HG03039 (cell line): ENCODE measurements around the gene CA11.
A peak's percentile ranks its signal among the peaks of the same experiment; 100 is the strongest.
"Not testable (repeated sequence)": the region's sequence is repeated elsewhere in the genome, so short reads cannot be mapped to it uniquely, and the experiment has no call there.

Experiments
- ATAC-seq: cut with Tn5 transposase; IDR thresholded peaks from one replicate; pipeline ENCODE4 v1.9.1; 2021; ENCODE audit warnings: mild to moderate bottlenecking, moderate library complexity; ENCODE audit not compliant: unreplicated experiment

The CA11 gene

DNA sequence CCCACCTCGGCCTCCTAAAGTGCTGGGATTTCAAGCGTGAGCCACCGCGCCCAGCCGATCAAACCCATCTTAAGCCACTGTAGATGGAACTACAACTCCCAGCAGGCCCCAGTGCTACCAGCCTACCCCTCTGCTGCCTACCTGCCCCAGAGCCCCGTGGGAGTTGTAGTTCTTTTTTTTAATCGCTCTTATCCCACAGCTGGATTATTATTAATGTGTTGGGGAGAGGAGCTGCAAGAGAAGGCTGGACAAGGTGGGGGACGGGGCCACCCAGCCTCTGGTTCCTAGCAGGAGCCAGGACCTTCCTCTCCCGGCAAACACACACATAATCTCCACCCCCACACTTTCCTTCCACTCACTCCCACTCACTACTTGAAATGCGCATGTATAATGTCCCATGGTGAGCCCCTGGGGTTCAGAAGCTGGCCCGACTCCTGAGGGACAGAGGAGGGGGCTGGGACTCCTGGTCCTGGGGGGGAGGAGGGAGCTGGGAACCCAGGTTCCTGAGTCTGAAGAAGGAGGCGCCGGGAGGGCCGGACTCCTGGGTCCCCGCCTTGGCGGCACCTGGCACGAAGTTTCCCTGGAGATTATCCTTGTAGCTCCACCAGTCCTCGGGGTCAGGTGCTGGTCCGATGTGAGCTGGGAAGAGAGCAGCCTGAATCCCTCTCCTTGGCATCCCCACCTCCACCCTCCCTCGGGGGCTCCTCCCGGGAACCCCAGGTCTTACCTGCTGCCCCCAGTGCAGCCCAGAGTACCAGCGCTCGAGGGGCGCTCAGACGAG lies 958 bp downstream of the CA11 start:
- no peak for ATAC-seq

GRCh38 chr19:48644355-48644754 lies 1.6 kb downstream of the CA11 start:
- ATAC-seq = no peak

GRCh38 chr19:48642862-48643261 lies 3.1 kb downstream of the CA11 start:
- ATAC-seq = no peak

DNA sequence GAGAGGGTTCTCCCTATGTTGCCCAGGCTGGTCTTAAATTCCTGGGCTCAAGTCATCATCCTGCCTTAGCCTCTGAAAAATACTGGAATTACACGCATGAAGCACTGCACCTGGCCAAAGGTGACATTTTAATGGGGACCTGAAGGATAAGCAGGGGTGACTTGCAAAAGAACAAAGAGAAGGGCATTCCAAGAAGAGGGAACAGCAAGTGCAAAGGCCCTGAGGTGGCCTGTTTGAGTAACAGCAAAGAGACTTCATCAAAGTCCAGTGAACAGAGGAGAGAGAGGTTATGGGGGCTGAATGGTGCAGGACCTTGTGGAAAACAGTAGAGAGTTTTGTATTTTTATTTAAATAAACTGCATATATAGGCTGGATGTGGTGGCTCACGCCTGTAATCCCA lies 4.1 kb downstream of the CA11 start:
- no peak for ATAC-seq

DNA sequence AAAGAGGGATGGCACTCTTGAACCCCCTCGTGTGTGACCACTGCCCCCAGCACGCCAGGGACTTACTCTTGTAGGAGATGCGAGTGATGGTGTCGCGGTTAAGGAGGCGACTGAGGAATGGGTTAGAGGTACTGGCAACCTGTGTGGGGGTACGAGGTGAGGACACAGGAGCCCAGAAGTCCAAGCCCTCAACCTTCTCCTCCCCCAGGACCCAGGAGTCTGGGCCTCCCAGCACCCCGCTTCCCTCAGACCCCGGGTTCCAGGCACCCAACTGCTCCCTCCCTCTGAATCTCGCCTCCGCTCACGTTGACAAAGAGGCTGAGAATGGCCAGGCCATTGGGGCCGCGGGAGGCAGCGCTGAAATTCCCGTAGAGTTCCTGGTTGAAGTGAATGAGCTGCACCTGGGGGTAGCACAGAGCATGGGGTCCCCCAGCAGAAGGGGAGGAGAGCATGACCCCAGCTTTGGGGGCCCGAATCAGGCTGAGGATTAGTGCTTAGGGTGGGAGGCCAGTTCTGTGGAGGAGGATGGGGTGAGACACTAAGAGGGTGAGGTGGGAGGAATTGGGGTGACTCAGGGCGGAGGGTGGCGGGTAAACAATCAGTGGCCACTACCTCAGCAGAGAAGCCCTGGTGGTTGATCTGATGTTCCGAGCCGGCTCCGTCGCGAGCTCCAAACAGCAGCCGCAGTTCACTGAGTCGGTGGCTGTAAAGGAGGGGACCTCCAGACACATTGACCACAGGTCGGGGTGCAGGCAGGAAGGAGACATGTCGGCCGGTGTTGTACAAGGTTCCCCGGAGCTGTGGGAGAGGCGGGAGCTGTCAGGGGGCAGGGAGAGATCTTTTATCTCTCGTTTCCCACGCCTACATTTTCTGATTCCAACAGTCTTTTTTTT lies 6.3 kb downstream of the CA11 start:
- no peak for ATAC-seq

DNA sequence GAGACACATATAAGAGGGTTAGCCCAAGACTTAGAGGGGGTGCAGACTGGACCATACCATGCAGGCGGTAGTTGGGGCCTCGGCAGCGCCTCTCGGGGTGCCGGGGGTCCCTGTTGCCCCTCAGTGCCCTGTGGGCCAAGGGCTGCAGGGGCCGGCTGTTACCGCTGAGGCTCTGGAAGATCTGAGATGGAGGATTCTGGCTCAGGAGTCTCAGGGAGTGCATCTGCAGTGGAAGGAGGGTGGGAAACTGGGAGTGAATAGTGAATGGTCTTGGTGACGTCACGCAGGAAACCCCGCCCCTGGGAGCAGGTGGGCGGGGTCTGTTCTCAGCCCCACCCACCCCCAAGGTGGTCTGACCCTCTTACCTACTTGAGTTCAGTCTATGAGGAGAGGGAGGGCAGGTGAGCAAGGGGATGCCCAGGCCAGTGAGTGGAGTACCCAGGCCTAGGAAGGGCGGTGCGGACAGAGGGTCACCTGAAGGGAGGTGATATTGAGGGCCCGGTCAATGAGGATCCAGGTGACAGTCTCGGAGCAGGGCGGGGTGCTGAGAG lies 7.1 kb downstream of the CA11 start:
- ATAC-seq = no peak

- ATAC-seq = peak; percentile 5
Observed at GRCh38 chr19:48637948-48638830, 7.8 kb downstream of the CA11 start.

- peak; percentile 66 for ATAC-seq
Observed at GRCh38 chr19:48637449-48637947, 8.5 kb downstream of the CA11 start.

DNA sequence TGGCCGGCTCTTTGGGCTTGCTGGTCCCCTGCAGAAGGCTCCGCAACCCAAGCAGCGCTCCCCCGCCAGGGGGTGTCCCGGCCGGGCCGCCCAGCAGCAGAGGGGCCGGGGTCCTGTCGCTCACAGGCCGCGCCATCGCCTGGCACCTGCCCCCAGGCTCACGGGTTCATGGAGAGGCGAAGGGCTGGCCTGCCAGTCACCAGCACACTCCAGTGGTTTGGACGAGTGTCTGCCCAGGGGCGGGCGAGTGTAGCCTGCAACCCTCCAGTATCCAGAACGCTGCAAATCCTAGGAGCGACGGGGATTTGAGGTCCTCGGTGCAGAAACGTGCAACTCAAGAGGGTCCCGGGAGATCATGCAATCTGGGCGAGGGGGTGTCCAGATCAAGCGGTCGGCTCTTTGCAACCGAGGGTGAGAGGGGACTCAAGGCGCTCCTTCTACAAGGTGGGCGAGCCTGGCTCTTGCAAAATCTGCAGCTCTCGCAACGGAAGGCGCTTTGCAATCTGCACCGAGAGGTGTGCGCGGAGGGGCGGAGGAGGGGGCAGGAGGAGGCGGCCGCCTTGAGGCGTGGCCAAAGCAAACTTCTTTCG lies 9.0 kb downstream of the CA11 start, which contains the start of gene DBP:
TSS of gene DBP (minus strand) at position 521 of the 590 bp plus-strand sequence. CDS start at position 136, 385 bp downstream.
- no peak for ATAC-seq

DNA sequence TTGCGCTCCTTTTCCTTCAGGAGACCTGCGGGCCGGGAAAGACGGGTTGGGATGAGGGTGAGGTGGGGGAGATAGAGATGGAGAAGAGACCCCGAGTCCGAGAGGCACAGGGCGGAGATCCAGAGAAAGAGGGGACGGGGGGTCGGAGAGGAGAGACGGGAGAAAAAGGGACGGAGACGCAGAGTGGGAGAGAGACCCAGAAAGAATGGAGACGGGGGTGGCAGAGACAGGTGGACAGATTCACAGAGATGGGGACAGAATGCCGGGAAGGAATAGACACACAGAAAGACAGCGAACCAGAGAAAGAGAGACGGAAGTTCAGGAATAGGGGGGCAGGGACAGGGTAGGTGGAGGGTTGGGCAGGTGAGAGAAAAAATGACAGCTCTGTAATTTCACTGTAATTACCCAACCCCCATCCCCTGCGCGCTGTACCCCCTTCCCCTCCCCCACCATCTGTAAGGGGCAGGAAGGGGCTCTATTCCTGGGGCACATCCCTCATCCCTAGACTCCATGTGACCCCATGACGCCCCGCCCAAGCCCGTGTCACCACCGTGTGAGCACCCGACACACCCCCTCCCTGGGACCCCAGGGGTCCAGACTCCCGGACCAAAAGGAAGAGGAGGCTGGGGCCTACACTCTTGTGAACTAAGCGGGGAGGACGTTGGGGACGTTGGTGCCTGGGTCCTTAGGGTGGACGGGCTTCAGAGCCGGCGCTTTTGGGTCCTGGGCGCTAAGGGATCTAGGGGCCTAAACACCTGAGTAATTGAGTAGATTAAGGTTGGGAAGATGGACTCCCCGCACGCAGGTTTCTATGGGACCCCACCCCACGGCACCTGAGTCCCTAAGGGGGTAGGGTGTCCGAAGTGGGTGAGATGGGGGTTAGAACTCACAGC lies 9.8 kb downstream of the CA11 start:
- ATAC-seq = no peak

- no peak for ATAC-seq
Observed at GRCh38 chr19:48635263-48635965, 10.6 kb downstream of the CA11 start.

DNA sequence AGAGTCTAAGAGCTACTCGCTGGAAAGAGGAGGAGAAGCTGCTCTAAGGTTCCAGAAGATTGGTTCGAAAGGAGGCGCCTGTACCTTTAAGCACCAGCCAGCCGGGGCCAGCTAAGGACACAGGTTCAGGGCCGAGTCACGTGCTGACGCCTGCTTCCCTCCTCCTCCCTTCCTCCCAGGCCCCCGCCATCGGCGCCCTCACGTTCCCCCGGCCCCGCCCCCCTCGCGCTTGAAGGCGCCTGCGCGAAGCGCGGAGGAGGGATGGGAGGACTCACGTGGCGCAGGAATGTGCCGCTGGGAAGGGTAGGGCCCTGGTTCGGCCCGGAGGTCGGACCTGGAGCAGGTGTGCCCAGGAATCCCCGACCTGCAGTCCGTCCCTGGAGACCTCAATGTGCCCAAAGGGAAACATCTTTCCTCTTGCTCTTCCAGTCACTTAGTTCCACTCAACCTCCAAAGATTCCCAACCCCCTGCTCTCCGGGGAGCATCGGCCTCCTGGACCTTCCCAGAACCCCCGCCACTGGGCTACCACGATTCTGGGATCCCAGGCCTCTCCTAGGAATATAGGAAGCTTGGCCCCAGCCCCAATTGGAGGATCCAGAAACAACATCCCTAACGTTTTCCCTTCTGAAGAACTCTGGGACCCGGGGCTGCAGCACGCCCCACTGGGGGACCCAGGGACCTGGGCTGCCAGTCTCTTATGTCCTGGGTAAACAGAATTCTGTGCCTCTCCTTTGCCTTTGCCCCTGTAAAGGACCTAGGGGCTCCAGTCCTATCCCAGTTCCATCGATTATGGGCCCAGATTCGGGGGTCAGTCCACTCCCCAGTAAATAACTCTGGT lies 11.3 kb downstream of the CA11 start:
- peak; percentile 30 for ATAC-seq

GRCh38 chr19:48634036-48634342 lies 12.0 kb downstream of the CA11 start:
- ATAC-seq = no peak

DNA sequence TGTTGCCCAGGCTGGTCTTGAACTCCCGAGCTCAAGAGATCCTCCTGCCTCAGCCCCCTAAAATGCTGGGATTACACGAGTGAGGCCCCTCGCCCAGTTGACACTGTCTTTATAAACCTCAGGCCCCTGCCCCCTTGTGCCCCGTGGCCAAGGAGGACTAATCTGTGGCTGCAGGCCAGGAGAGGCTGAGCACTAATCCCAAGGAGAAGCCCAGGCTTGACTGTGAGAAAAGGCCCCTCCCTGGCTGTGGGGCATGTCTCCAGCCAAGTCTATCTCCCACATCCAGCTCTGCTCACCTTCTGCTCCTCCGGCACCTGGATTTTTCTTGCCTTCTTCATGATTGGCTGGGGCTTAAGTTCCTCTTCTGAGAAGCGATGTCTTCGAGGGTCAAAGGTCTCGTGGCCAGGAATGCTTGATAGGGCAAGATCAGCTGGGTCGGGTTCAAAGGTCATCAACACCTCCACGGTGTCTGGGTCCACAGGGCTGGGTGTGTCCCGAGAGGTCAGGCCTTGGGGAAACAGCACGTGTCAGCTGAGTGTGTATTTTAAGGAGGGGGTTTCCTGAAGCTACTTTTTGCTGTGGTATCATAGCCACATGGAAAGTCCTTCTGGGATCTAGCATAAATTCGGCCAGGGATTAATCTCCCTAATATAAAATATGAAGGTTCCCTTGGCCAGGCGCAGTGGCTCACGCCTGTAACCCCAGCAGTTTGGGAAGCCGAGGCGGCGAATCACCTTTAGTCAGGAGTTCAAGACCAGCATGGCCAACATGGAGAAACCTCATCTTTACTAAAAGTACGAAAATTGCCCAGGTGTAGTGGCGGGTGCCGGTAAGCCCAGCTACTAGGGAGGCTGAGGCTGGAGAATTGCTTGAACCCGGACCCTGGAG lies 12.6 kb downstream of the CA11 start:
- no peak for ATAC-seq

GRCh38 chr19:48632692-48633147 lies 13.3 kb downstream of the CA11 start:
- no peak for ATAC-seq

DNA sequence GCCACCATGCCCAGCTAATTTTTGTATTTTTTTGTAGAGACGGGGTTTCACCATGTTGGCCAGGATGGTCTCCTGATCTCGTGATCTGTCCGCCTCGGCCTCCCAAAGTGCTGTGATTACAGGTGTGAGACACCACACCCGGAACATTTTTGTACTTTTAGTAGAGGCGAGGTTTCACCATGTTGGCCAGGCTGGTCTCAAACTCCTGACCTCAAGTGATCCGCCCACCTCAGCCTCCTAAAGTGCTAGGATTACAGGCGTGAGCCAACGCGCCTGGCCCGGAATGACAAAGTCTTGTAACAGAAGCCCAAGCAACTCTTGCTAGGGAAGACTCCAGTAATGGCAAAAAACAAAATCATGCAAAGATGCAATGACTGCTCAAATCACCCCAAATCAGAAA lies 13.7 kb downstream of the CA11 start:
- not testable (repeated sequence) for ATAC-seq

DNA sequence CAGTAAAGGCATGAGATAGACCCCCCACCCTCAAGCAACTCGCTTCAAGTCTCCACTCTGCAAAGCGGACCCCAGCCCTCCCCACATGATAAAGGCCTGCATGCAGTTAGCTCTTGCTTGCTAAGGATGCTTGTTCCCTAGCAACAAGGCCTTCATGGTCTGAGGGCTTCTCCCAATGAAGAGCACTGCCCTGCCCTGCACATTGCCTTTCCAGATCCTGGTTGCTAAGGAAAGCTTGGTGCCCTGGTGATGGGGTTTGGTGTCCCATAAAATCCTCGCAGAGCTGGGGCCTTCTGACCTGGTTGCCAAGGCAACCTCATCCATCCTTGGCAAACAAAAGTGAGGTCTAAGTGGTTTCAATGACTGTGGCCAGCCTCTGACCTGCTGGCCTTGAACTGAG lies 14.8 kb downstream of the CA11 start:
- ATAC-seq = no peak
